Limb (tissue), 2 donors: ENCODE data around the gene SLC35F5.
"Not testable (repeated sequence)": the region's sequence is repeated elsewhere in the genome, so short reads cannot be mapped to it uniquely, and the experiment has no call there.

Experiments used
- DNase-seq, 2 donors: peaks; one replicate each; pipeline ENCODE4 v3.0.0-alpha.2; 2016; ENCODE audit errors: extremely low spot score in 2 of 2

SLC35F5 gene

DNA sequence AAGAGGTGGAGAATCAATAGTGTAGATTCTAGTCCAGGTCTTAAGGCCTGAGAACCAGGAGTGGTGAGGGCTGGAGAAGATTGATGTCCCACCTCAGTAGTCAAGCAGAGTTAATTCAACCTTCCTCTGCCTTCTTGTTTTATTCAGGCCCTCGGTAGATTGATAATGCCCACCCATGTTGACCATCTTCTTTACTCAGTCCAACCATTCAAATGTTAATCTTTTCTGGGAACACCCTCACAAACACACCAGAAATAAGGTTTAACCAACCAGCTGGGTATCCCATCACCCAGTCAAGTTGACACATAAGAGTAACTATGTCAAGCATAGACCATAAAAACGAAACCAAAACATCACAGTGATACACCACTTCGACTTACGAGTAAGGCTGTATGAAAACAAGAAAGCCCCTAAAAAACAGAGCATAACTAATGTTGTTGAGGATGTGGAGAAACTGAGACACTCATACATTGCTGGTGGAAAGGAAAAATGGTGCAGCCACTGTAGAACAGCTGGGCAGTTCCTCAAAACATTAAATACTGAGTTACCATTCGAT is 57.5 kb downstream of the SLC35F5 start:
- DNase-seq, result no peak

DNA sequence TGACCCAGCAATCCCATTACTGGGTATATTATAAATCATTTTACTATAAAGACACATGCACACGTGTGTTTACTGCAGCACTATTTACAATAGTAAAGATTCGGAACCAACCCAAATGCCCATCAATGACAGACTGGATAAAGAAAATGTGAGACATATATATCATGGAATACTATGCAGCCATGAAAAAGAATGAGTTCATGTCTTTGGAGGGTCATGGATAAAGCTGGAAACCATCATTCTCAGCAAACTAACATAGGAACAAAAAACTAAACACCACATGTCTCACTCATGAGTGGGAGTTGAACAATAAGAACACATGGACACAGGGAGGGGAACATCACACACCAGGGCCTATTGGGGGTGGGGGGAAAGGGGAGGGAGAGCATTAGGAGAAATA is 58.2 kb downstream of the SLC35F5 start:
- DNase-seq, result not testable (repeated sequence)

- DNase-seq, result no peak
These were observed 58.9 kb downstream of the SLC35F5 start for GRCh38 chr2:113697516-113697915.

DNA sequence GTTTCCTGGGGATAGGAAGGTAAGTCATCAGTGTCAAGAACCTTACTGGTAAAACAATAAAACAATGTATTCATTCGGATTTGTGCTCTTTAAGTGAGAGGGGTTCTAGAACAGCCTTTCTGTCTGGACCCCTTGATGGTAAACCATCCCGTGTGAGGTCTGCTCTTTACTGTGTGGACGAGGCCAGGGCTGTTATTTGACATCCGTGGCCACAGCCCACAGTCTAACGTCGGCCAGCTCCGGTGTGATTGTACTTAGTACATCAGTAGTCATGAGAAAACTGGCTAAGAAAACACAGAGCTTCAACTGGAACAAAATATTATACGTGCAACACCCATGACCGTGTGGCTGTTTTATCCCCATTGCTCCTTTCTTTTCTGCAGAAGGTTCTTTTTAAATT is 62.0 kb downstream of the SLC35F5 start:
- no peak for DNase-seq

DNA sequence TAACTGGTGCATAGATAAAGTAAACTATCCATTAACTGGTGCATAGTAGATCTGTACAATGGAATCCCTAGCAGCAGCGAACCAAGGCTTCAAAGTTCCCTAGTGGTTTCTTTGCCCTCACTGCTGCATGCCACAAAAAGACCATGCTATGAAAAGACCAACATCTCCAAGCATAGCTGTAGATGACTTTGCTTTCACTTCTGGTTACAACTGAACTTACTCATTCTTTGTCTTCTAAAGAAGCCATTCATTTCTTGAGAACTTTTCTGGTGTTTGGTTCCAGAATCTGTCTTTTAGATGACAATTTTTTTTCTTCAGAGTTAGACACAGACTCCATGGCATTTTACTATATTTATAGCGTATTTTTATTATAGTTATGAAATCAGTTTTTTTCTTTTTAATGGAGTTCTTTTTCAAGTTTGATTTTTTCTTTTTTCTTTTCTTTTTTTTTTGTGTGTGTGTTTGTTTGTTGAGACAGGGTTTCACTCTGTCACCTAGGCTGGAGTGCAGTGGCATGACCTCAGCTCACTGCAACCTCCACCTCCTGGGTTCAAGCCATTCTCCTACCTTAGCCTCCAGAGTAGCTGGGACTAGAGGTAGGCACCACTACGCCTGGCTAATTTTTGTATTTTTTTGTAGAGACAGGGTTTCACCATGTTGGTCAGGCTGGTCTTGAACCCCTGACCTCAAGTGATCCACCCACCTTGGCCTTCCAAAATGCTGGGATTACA is 63.6 kb downstream of the SLC35F5 start:
- no peak for DNase-seq

- not testable (repeated sequence) for DNase-seq
These were observed 65.6 kb downstream of the SLC35F5 start for GRCh38 chr2:113690871-113691270.

- DNase-seq, result no peak
These were observed 69.9 kb downstream of the SLC35F5 start for GRCh38 chr2:113686537-113686936.

DNA sequence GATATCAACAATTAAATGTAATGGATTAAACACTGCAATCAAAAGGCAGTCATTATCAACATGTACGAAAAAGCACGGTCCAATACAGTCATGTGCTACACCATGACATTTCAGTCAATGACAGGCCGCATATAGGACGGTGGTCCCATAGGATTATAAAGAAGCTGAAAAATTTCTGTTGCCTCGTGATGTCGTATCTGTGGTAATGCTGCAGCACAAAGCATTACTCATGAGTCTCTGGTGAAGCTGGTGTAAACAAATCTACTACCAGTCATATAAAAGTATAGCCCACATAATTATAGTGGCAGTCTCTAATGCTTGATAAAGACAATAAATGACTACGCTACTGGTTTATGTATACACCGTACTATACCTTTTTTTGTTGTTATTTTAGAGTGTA is 71.0 kb downstream of the SLC35F5 start:
- no peak for DNase-seq

GRCh38 chr2:113679457-113679856 is 77.0 kb downstream of the SLC35F5 start:
- DNase-seq, result no peak

DNA sequence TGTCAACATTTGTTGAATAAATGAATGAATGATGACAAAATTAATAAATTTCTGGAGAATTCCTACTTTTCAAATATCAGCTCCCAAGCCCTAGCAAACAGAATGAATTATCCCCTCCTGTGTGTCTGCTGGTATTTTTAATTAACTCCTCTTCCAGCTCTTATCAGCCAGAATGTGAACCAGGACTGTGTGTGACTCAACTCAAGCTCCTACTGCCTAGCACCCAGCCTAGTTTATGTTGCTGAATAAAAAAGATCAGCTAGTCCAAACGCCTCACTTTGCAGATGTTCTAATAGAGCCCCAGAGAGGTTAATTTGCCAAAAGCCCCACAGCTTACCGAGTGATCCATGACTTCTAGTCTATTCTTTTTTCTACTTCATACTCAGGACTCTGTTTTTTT is 79.1 kb downstream of the SLC35F5 start:
- DNase-seq, result no peak

- DNase-seq, result no peak
These were observed 79.7 kb downstream of the SLC35F5 start for GRCh38 chr2:113676623-113677266.

- DNase-seq, result no peak
These were observed 80.6 kb downstream of the SLC35F5 start for GRCh38 chr2:113675875-113676274.

- no peak for DNase-seq
These were observed 84.0 kb downstream of the SLC35F5 start for GRCh38 chr2:113672326-113672932.

DNA sequence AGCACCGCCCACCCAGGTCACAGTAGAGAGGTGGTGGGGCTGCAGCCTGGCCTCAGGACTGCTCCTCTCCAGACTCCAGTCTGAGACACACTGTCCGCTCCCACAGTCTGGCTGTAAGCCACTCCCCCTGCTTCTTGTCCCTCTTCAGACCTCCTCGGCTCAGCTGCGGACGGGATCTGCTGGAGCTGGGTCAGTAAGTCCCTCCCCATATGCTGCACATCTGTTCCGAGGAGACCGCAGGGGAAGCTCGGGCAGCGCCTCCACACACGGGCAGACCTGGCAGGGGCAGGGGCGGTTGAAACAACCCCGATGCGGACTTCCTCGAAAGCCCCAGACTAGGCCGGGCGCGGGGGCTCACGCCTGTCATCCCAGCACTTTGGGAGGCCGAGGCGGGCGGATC is 87.4 kb downstream of the SLC35F5 start:
- not testable (repeated sequence) for DNase-seq

- not testable (repeated sequence) for DNase-seq
These were observed 91.5 kb downstream of the SLC35F5 start for GRCh38 chr2:113664761-113665533.

DNA sequence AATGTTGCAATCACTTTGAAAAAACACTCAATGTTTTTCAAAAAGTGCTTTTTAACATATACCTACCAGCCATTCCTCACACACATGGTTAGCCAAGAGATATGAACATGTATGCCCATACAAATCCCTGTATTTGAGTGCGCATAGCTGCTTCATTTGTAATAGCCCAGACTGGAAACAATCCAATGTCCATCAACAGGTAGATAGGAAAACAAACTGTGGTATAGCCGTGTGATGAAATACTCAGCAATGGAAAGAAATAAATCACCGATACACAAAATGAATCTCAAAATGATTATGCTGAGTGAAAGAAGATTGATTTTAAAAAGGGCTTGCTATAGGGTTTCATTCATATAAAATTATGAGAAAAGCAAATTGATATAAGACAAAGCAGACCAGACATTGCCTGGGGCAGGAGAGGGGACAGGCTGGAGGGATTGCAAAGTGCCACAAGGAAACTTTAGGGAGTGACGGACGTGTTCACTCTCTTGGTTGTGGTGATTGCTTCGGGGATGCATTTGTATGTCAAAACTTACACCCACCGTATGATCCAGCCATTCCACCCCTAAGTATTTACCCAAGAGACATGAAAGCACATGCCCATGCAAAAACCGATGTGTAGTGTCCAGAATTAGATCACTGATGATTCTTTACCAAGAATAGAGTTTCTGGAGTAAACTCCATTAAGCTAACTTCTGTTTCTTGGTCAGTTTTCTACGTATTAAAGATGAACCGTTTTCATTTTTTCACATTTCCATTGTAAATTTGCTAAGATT is 93.0 kb downstream of the SLC35F5 start:
- DNase-seq, result not testable (repeated sequence)
